ENCODE results near the gene SRGAP1. TPM values are rescaled to one million over a fixed set of nuclear protein-coding genes. Genes with fewer than 3 reads are reported as not detected.

The SRGAP1 gene
- total RNA-seq, 2 experiments from 2014 or later: 0.03 to 0.08 TPM

- no peaks in the 10 kb centered on the region for H3K4me1 Mint-ChIP-seq
- ATAC-seq (ENCODE audit: low read depth) (no peak), DNase-seq (no peak)
- no peaks in the 10 kb centered on the region for H3K9me3 Mint-ChIP-seq
- no peak overlapping the region for H3K4me3 Mint-ChIP-seq
- H3K27me3 Mint-ChIP-seq: peaks cover 5% of the 10 kb centered on the region
- POLR2A ChIA-PET: interaction anchor here (0.6 kb wide), 1 partner anchor 1966 kb away, joined by 3 read pairs; no protein-coding TSS in a partner anchor
- H3K36me3 Mint-ChIP-seq: no peaks in the 10 kb centered on the region
- no peak overlapping the region for H3K27ac Mint-ChIP-seq
These were observed 199.7 kb downstream of the SRGAP1 start for GRCh38 chr12:64044191-64044590.

- Mint-ChIP-seq H3K4me1 (no peaks in the 10 kb centered on the region), H3K27ac (no peak overlapping the region), H3K4me3 (no peak overlapping the region), H3K9me3 (no peaks in the 10 kb centered on the region), H3K27me3 (no peaks in the 10 kb centered on the region), H3K36me3 (no peaks in the 10 kb centered on the region)
- DNase-seq: no peak
- no peak for ATAC-seq (ENCODE audit: low read depth)
- POLR2A ChIA-PET: no interaction called here
These were observed 206.6 kb downstream of the SRGAP1 start for GRCh38 chr12:64051057-64051456.

GRCh38 chr12:64053117-64053516, 208.6 kb downstream of the SRGAP1 start:
- Mint-ChIP-seq H3K4me1 (no peaks in the 10 kb centered on the region), H3K36me3 (no peaks in the 10 kb centered on the region), H3K27ac (no peak overlapping the region), H3K27me3 (no peaks in the 10 kb centered on the region), H3K4me3 (no peak overlapping the region), H3K9me3 (no peaks in the 10 kb centered on the region)
- POLR2A ChIA-PET: no interaction called here
- ATAC-seq (ENCODE audit: low read depth) (no peak), DNase-seq (no peak)

GRCh38 chr12:64054079-64054520, 209.6 kb downstream of the SRGAP1 start:
- Mint-ChIP-seq H3K9me3 (no peaks in the 10 kb centered on the region), H3K27ac (no peak overlapping the region), H3K36me3 (no peaks in the 10 kb centered on the region), H3K4me3 (no peak overlapping the region), H3K27me3 (no peaks in the 10 kb centered on the region), H3K4me1 (no peaks in the 10 kb centered on the region)
- DNase-seq (no peak), ATAC-seq (ENCODE audit: low read depth) (no peak)
- POLR2A ChIA-PET: no interaction called here

GRCh38 chr12:64056741-64057140, 212.2 kb downstream of the SRGAP1 start:
- DNase-seq (no peak), ATAC-seq (ENCODE audit: low read depth) (no peak)
- no peaks in the 10 kb centered on the region for H3K4me1 Mint-ChIP-seq
- H3K27me3 Mint-ChIP-seq: peaks cover 7% of the 10 kb centered on the region
- H3K4me3 Mint-ChIP-seq: no peak overlapping the region
- no peaks in the 10 kb centered on the region for H3K36me3 Mint-ChIP-seq
- POLR2A ChIA-PET: no interaction called here
- H3K27ac Mint-ChIP-seq: no peak overlapping the region
- H3K9me3 Mint-ChIP-seq: no peaks in the 10 kb centered on the region

- no peak for DNase-seq
- Mint-ChIP-seq H3K27me3 (peaks cover 7% of the 10 kb centered on the region), H3K4me1 (no peaks in the 10 kb centered on the region), H3K36me3 (no peaks in the 10 kb centered on the region), H3K27ac (no peak overlapping the region), H3K9me3 (no peaks in the 10 kb centered on the region), H3K4me3 (no peak overlapping the region)
- POLR2A ChIA-PET: no interaction called here
- no peak for ATAC-seq (ENCODE audit: low read depth)
These were observed 213.2 kb downstream of the SRGAP1 start for GRCh38 chr12:64057706-64058105.

GRCh38 chr12:64058541-64059265, 214.2 kb downstream of the SRGAP1 start:
- POLR2A ChIA-PET: no interaction called here
- ATAC-seq (ENCODE audit: low read depth) (no peak), DNase-seq (no peak)
- Mint-ChIP-seq H3K4me1 (no peaks in the 10 kb centered on the region), H3K36me3 (no peaks in the 10 kb centered on the region), H3K4me3 (no peak overlapping the region), H3K9me3 (no peaks in the 10 kb centered on the region), H3K27me3 (peaks cover 7% of the 10 kb centered on the region), H3K27ac (no peak overlapping the region)

- DNase-seq (no peak), ATAC-seq (ENCODE audit: low read depth) (no peak)
- H3K27ac Mint-ChIP-seq: no peak overlapping the region
- H3K4me3 Mint-ChIP-seq: no peak overlapping the region
- POLR2A ChIA-PET: no interaction called here
- H3K9me3 Mint-ChIP-seq: no peaks in the 10 kb centered on the region
- peaks cover 7% of the 10 kb centered on the region for H3K27me3 Mint-ChIP-seq
- H3K4me1 Mint-ChIP-seq: no peaks in the 10 kb centered on the region
- no peaks in the 10 kb centered on the region for H3K36me3 Mint-ChIP-seq
These were observed 215.2 kb downstream of the SRGAP1 start for GRCh38 chr12:64059685-64060084.

GRCh38 chr12:64061868-64062375, 217.4 kb downstream of the SRGAP1 start:
- Mint-ChIP-seq H3K4me1 (no peaks in the 10 kb centered on the region), H3K9me3 (no peaks in the 10 kb centered on the region), H3K27me3 (peaks cover 7% of the 10 kb centered on the region), H3K36me3 (no peaks in the 10 kb centered on the region), H3K4me3 (no peak overlapping the region), H3K27ac (no peak overlapping the region)
- POLR2A ChIA-PET: no interaction called here
- no peak for DNase-seq
- no peak for ATAC-seq (ENCODE audit: low read depth)

- H3K4me3 Mint-ChIP-seq: no peak overlapping the region
These were observed 218.6 kb downstream of the SRGAP1 start for GRCh38 chr12:64063121-64063520.

GRCh38 chr12:64064240-64064639, 219.7 kb downstream of the SRGAP1 start:
- no peaks in the 10 kb centered on the region for H3K4me1 Mint-ChIP-seq
- DNase-seq (no peak), ATAC-seq (ENCODE audit: low read depth) (no peak)
- H3K27ac Mint-ChIP-seq: no peak overlapping the region
- H3K36me3 Mint-ChIP-seq: no peaks in the 10 kb centered on the region
- POLR2A ChIA-PET: no interaction called here
- H3K27me3 Mint-ChIP-seq: peaks cover 6% of the 10 kb centered on the region
- no peak overlapping the region for H3K4me3 Mint-ChIP-seq
- H3K9me3 Mint-ChIP-seq: no peaks in the 10 kb centered on the region

More at GRCh38 chr12:64063121-64063520, 218.6 kb downstream of the SRGAP1 start:
- no peaks in the 10 kb centered on the region for H3K4me1 Mint-ChIP-seq
- DNase-seq: no peak
- no peaks in the 10 kb centered on the region for H3K36me3 Mint-ChIP-seq
- H3K9me3 Mint-ChIP-seq: no peaks in the 10 kb centered on the region
- no peak overlapping the region for H3K27ac Mint-ChIP-seq
- POLR2A ChIA-PET: no interaction called here
- H3K27me3 Mint-ChIP-seq: peaks cover 7% of the 10 kb centered on the region
- no peak for ATAC-seq (ENCODE audit: low read depth)

- Mint-ChIP-seq H3K27me3 (peaks cover 4% of the 10 kb centered on the region), H3K4me3 (no peak overlapping the region), H3K27ac (no peak overlapping the region), H3K36me3 (no peaks in the 10 kb centered on the region), H3K9me3 (no peaks in the 10 kb centered on the region), H3K4me1 (no peaks in the 10 kb centered on the region)
- DNase-seq (no peak), ATAC-seq (ENCODE audit: low read depth) (no peak)
- POLR2A ChIA-PET: no interaction called here
These were observed 220.2 kb downstream of the SRGAP1 start for GRCh38 chr12:64064706-64065105.

GRCh38 chr12:64065881-64066451, 221.5 kb downstream of the SRGAP1 start:
- H3K27me3 Mint-ChIP-seq: peaks cover 4% of the 10 kb centered on the region
- DNase-seq (no peak), ATAC-seq (ENCODE audit: low read depth) (no peak)
- H3K4me1 Mint-ChIP-seq: no peaks in the 10 kb centered on the region
- POLR2A ChIA-PET: no interaction called here
- H3K4me3 Mint-ChIP-seq: no peak overlapping the region
- no peaks in the 10 kb centered on the region for H3K9me3 Mint-ChIP-seq
- H3K36me3 Mint-ChIP-seq: no peaks in the 10 kb centered on the region
- H3K27ac Mint-ChIP-seq: no peak overlapping the region

GRCh38 chr12:64066776-64067175, 222.3 kb downstream of the SRGAP1 start:
- DNase-seq: no peak
- POLR2A ChIA-PET: no interaction called here
- ATAC-seq (ENCODE audit: low read depth): no peak
- Mint-ChIP-seq H3K27me3 (no peaks in the 10 kb centered on the region), H3K36me3 (no peaks in the 10 kb centered on the region), H3K4me1 (no peaks in the 10 kb centered on the region), H3K4me3 (no peak overlapping the region), H3K27ac (no peak overlapping the region), H3K9me3 (no peaks in the 10 kb centered on the region)
